ENCODE measurements around the gene CLEC6A.
"Not testable (repeated sequence)": the region's sequence is repeated elsewhere in the genome, so short reads cannot be mapped to it uniquely, and the experiment has no call there.

Gene CLEC6A

DNA sequence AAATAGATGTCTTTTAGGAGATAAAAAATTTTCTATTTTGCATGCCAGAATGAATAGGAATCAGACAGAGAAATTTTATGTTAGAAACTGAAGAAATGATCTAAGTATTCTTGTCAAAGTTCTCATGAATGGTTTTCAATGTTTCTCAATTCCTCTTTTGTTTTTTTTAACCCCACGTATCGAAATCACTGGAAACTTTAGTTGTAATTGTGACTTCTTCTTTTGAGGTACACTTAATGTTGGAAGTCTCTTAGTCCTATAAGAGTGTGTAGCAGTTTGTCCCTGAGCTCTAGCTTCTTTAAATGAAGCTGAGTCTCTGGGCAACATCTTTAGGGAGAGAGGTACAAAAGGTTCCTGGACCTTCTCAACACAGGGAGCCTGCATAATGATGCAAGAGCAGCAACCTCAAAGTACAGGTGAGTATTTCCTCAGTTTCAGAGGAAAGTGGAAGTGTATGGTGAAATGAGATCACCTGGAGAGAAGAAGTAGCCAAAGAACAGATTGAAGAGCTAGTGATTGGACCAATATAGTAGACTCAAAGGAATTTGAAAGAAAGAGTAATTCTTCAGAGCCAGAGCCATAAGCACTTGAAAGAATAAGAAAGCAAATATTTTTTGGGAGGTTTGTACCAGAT, at the start of gene CLEC6A:
Gene CLEC6A (plus strand): TSS at position 236 of the 634 bp plus-strand sequence. CDS start 150 bp downstream, at position 386.
- DNase-seq: no peak

DNA sequence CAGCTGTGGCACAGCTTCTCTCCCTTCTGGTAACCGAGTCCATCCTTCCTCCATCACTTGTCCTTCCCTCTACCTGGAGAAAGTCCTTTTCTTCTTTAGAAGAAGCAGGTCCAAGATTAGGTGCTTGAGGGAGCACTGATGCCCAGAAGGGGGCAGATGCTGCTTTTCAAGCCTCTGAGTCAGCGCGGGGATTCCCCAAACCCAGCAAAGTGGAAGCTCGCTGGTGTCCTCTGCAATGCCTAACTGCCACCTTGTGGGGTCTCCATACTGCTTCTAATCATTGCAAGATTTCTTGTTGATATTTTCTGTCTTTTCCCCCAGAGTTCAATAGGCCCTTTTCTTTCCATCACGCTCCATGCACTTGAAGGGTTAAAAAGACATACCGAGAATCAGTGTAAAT, 36.2 kb upstream of the CLEC6A start:
- DNase-seq: not testable (repeated sequence)

GRCh38 chr12:8420506-8420905, 35.3 kb upstream of the CLEC6A start:
- no peak for DNase-seq

DNA sequence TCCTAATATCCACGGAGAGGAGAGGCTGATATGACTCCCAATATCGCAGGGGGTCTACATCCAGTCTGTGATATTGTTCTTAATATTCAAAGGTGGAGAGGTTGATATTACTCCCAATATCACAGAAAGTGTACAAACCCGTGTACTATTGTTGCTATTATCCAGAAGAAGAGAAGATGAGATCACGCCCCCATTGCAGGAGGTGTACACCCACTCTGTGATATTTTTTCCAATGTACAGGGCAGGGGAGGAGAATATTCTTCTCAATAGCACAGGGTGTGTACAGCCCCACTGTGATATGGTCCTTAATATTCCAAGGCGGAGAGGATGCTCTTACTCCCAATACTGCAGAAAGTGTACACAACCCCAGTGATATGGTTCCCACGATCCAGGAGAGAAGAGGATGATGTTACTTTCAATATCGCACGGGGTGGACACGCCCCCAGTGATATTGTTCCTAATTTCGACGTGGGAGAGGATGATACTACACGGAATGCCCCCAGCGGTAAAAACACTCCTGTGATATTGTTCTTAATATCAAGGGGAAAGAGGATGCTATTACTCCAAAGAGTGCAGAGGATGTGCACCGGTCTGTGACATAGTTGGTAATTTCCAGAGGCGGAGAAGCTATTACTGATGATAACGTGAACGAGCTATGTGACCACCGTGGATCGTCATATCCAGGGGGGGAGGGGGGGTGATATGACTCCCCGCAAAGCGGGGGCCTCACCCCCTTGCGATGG, 11.1 kb upstream of the CLEC6A start:
- not testable (repeated sequence) for DNase-seq

- DNase-seq: no peak
Observed at GRCh38 chr12:8445731-8446130, 10.0 kb upstream of the CLEC6A start.

DNA sequence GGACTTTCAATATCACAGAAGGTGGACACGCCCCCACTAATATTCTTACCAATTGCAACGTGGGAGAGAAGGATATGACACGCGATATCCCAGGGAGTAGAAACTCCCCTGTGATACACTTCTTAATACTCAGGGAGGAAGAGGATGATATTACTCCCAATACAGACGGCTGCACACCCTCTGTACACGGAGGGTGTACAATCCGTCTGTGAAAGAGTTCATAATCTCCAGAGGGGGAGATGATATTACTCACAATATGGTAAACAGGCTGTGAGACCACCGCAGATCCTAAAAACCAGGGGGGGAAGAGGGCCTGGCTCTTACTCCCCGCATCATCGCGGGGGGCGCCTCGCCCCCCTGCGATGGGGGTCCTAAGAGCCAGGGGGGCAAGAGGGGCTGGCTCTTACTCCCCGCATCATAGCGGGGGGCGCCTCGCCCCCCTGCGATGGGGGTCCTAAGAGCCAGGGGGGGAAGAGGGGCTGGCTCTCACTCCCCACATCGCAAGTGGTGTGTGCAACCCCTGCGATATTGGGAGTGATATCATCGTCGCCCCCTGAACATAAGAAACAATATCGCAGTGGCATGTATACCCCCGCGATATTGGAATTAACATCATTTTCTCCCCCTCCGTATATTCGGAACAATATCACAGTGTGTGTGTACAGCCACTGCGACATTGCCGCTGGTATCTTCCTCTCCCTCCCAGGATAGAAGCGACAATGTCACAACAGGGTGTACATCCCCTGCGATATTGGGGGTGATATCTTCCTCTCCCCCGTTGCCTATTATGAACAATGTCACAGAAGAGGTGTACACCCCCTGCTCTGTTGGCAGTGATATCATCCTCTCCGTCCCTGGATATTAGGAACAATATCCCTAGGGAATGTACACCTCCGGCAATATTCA, 8.9 kb upstream of the CLEC6A start:
- no peak for DNase-seq

- no peak for DNase-seq
Observed at GRCh38 chr12:8449355-8449859, 6.4 kb upstream of the CLEC6A start.

GRCh38 chr12:8452036-8452435, 3.7 kb upstream of the CLEC6A start:
- DNase-seq: no peak

GRCh38 chr12:8453021-8453513, 2.7 kb upstream of the CLEC6A start:
- DNase-seq: no peak

DNA sequence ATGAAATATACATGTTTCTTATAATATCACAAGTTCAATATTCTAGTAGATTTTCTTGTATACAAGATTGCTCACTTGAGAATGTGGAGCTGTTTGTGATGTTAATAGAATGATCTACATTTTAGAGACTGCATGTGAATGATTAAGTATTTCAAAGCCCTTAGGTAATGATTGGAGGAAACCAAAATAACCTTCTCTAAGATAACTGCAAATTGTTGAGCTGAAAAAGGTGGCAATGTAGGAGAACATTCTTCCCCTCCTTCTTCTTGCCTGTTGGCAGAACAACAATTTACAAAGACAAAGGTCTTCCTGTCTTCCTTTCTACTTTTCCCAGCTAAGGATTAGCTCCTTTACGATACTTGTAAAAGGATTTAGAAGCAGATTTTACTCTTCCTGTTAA, 2.0 kb upstream of the CLEC6A start:
- no peak for DNase-seq

GRCh38 chr12:8455271-8455670, 491 bp upstream of the CLEC6A start:
- DNase-seq: no peak

DNA sequence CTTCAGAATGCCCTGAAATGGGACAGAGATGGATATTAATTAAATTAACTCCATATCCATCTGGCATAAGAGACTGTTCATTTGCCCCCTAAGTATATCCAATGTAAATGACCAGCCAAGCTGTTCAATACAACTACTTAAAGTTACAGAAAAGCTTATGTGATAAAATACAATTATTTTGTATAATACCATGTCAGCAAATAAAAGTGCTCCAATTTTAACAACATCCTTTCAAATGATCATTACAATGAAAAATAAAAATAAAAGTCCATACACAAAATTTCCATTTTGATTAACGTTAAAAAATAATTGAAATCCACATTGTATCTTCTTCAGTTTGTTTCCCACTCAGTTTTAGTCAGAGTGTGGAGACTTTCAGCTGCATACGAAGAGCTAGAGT, 5.7 kb downstream of the CLEC6A start:
- no peak for DNase-seq

DNA sequence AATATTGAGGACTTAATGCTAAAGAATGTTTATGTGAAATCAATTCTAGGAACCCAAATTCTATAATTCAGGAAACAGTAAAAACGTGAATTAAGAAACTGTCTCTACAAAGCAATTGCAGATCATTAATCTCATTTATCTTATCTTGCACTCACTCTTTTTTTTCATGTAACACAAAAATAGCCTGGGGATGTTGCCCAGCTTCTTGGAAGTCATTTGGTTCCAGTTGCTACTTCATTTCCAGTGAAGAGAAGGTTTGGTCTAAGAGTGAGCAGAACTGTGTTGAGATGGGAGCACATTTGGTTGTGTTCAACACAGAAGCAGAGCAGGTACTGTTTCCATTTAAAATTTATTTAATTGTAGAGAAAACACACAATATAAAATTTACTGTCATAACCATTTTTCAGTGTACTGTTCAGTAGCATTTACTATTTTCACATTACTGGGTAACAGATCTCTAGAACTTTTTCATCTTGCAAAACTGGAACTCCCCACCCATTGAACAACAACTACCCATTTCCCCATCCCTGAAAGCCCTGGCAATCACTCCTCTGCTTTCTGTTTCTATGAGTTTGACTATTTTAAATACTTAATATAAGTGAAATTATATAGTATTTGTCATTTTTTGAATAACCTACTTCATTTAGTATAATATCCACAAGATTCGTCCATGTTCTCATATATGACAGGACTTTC, 9.7 kb downstream of the CLEC6A start:
- DNase-seq: no peak

DNA sequence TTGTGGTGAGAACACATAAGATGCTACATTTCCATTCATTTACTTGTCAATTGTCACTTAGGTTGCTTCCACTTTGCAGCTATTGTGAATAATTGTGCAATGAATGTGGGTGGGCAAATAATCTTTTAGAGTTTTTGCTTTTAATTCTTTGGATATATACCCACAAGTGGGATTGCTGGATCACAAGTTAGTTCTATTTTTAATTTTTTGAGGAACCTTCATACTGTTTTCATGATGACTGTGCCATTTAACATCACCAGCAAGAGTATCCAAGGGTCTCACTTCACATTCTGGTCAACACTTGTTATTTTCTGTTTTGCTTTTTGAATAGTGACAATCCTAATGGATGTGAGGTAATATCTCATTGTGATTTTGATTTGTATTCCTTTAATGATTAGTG, 10.5 kb downstream of the CLEC6A start:
- no peak for DNase-seq

GRCh38 chr12:8471090-8471489, 15.3 kb downstream of the CLEC6A start:
- DNase-seq: no peak

- DNase-seq: no peak
Observed at GRCh38 chr12:8475508-8476203, 19.9 kb downstream of the CLEC6A start.

- no peak for DNase-seq
Observed at GRCh38 chr12:8482571-8483061, 26.9 kb downstream of the CLEC6A start.

DNA sequence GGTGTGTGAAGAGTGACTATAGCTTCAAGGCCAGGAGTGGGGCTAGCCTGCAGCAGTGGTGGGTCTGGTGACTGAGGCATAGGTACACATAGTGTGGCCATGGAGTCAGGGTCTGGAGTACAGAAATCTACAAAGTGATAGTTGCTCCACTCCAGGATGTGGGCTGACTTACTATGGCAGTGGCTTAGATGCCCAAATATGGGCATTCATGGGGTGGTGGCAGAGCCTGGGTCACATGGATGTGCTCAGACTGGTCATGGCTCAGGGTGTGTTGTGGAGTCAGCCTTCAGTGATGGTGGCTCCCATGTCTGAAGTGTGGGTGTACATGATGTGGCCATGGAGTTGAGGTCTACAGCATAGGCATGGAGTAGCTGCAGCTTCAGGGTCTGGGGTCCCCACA, 27.3 kb downstream of the CLEC6A start:
- DNase-seq: no peak

GRCh38 chr12:8491646-8492530, 36.1 kb downstream of the CLEC6A start:
- DNase-seq: no peak

- DNase-seq: no peak
Observed at GRCh38 chr12:8493084-8493483, 37.3 kb downstream of the CLEC6A start.

GRCh38 chr12:8495671-8496070, 39.9 kb downstream of the CLEC6A start:
- DNase-seq: not testable (repeated sequence)

All from NCI-H1092 (cell line).